WERI-Rb-1 (cell line): ENCODE data around the gene DGCR2.
"Not testable (repeated sequence)": the region's sequence is repeated elsewhere in the genome, so short reads cannot be mapped to it uniquely, and the experiment has no call there.

Source experiments
- DNase-seq: peaks from one replicate; pipeline ENCODE4 v3.0.0-alpha.2; 2020
- H3K27ac ChIP-seq: fragments of 250-450 bp; sonication (Bioruptor Pico); 2 replicates; pipeline ENCODE4 v1.5.1; 2020; ENCODE audit warnings: mild to moderate bottlenecking, moderate library complexity
- H3K27me3 ChIP-seq: fragments of 250-450 bp; sonication (Bioruptor Pico); 2 replicates; pipeline ENCODE4 v1.5.1; 2021; ENCODE audit warnings: mild to moderate bottlenecking, low read depth, moderate library complexity; ENCODE audit not compliant: insufficient read depth, severe bottlenecking
- H3K36me3 ChIP-seq: fragments of 250-450 bp; sonication (Bioruptor Pico); 2 replicates; pipeline ENCODE4 v1.5.1; 2020; ENCODE audit warnings: mild to moderate bottlenecking, moderate library complexity
- H3K4me3 ChIP-seq: 2 replicates; pipeline ENCODE4 v1.5.1; 2011; ENCODE audit warnings: low read depth, mild to moderate bottlenecking, control low read depth, low read length
- H3K9me3 ChIP-seq: fragments of 250-450 bp; sonication (Bioruptor Pico); 2 replicates; pipeline ENCODE4 v1.5.1; 2021; ENCODE audit warnings: mild to moderate bottlenecking, moderate library complexity; ENCODE audit not compliant: severe bottlenecking
- CTCF ChIP-seq: IDR thresholded peaks from 2 replicates; pipeline ENCODE4 v1.5.1; 2011; ENCODE audit warnings: low read depth, mild to moderate bottlenecking, control low read depth, inconsistent platforms, low read length

DGCR2 gene

GRCh38 chr22:19016081-19016766, 106.0 kb downstream of the DGCR2 start:
- DNase-seq = no peak
- H3K27me3 ChIP-seq = no peaks in the 10 kb centered on the region
- no peaks in the 10 kb centered on the region; the same call in 1 of the 2 replicates for H3K36me3 ChIP-seq
- H3K9me3 ChIP-seq = no peaks in the 10 kb centered on the region
- no peak for TF ChIP-seq CTCF
- no peak overlapping the region for H3K4me3 ChIP-seq
- H3K27ac ChIP-seq = no peak overlapping the region

DNA sequence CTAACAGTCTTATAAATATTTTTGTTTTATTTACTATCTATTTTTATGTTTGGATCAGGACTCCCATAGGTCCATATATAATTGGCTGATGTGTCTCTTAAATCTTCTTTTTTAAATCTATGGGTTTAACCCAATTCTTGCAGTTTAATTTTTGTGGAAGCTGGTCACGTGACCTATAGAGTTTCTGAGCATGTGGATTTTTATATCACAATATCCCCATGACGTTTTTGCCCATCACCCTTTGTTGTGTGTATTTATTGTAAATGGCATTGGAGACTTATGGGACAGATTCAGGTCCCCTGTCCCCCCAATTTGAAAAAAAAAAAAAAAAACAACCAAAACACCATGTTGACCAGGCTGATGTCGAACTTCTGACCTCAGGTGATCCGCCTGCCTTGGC, 107.3 kb downstream of the DGCR2 start:
- Histone ChIP-seq H3K27me3 (no peaks in the 10 kb centered on the region), H3K36me3 (no peaks in the 10 kb centered on the region; the same call in 1 of the 2 replicates), H3K4me3 (no peak overlapping the region), H3K27ac (no peak overlapping the region), H3K9me3 (no peaks in the 10 kb centered on the region)
- TF ChIP-seq CTCF = no peak
- no peak for DNase-seq

- not testable (repeated sequence) for DNase-seq, H3K9me3 ChIP-seq, H3K36me3 ChIP-seq, H3K4me3 ChIP-seq, H3K27me3 ChIP-seq, H3K27ac ChIP-seq
Observed at GRCh38 chr22:19013881-19014598, 108.2 kb downstream of the DGCR2 start.

DNA sequence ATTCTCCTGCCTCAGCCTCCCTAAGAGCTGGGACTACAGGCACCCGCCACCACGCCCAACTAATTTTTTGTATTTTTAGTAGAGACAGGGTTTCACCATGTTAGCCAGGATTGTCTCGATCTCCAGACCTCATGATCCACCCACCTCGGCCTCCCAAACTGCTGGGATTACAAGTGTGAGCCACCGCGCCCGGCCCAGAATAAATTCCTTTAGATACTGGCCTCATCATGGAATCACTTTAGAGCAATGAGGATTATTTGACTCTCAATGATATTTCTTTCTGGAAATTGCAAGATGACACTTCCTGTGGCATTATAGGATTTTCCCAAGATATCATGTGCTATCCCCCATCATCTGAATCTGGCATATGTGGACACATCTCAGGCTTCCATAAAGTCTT, 108.8 kb downstream of the DGCR2 start:
- H3K27ac ChIP-seq, H3K36me3 ChIP-seq, H3K9me3 ChIP-seq, H3K27me3 ChIP-seq, H3K4me3 ChIP-seq, DNase-seq: not testable (repeated sequence)

DNA sequence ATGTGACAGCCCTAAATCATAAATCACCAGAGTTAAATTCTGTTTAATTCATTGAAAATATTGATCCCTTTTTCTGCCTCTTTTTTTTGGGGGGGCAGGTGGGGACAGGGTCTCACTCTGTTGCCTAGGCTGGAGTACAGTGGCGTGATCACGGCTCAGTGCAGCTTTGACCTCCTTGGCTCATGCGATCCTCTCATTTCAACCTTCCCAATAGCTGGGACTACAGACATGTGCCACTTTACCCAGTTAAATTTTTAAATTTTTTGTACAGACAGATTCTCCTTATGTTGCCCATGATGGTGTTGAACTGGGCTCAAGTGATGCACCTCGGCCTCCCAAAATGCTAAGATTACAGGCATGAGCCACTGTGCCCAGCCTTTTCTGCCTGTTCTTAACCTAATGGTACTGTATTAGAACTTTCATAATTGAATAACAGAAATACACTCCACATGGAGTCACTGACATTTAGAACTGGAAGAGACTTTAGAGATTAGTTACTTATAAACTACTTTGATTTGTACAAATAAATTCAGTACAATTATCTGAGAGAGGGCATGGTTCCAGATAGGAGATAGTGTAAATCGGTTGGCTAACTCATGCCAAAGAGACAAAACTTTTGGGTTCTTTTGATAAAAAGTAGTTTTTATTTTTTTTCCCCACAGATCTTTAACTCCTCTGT, 109.8 kb downstream of the DGCR2 start:
- H3K4me3 ChIP-seq = no peak overlapping the region
- no peaks in the 10 kb centered on the region for H3K9me3 ChIP-seq
- no peaks in the 10 kb centered on the region for H3K27me3 ChIP-seq
- no peak for DNase-seq
- no peak overlapping the region for H3K27ac ChIP-seq
- H3K36me3 ChIP-seq = no peaks in the 10 kb centered on the region; the same call in 1 of the 2 replicates
- TF ChIP-seq CTCF = no peak

DNA sequence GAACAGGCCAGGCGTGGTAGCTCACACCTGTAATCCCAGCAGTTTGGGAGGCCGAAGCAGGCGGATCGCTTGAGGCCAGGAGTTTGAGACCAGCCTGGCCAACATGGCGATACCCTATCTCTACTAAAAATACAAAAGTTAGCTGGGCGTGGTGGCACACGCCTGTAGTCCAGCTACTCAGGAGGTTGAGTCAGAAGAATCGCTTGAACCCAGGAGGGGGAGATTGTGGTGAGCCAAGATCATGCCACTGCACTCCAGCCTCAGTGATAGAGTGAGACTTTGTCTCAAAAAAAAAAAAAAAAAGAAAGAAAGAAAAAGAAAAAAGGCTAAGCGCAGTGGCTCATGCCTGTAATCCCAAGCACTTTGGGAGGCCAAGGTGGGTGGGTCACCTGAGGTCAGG, 110.6 kb downstream of the DGCR2 start:
- H3K9me3 ChIP-seq, H3K27me3 ChIP-seq, H3K4me3 ChIP-seq, H3K36me3 ChIP-seq, H3K27ac ChIP-seq, DNase-seq: not testable (repeated sequence)

DNA sequence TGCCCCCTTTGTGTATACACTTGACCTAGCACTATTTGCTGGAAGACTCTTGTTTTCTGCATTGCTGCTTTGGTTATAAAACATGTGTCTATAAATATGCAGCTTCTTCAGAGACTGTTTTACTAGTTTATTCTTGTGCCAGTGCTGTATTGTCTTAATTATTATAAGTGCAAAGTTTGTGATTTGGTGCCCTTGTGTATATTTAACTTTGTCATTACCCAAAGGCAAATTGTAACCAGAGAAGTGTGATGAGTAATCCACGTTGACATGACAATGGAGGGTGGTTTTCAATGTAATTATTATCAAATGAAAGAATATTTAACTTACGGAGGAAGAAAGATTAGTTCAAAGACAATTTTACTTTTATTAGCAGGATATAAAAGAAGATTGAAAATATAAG, 111.1 kb downstream of the DGCR2 start:
- Histone ChIP-seq H3K4me3 (no peak overlapping the region), H3K27ac (no peak overlapping the region), H3K36me3 (no peaks in the 10 kb centered on the region; the same call in 1 of the 2 replicates), H3K27me3 (no peaks in the 10 kb centered on the region), H3K9me3 (no peaks in the 10 kb centered on the region)
- TF ChIP-seq CTCF = no peak
- no peak for DNase-seq
